Prostate gland (tissue), 2 donors: Measurements from ENCODE around the gene UQCRHL.

ENCODE experiments used
- CTCF ChIP-seq, 4 experiments: fragments of 200-600 bp in 2 of 4; fragments of 450-650 bp in 2 of 4; sonication (generic) in 2 of 4; IDR thresholded peaks; 1 replicate in 3 of 4; 2 replicates in 1 of 4; pipeline ENCODE4 v1.5.1; 2016 to 2019; ENCODE audit warnings: antibody characterized with exemption in 4 of 4, mild to moderate bottlenecking in 2 of 4, moderate library complexity in 2 of 4
- POLR2A ChIP-seq: fragments of 450-650 bp; IDR thresholded peaks from one replicate; pipeline ENCODE4 v1.6.1; 2016; ENCODE audit warnings: antibody characterized with exemption, mild to moderate bottlenecking

- TF ChIP-seq POLR2A (no peak), CTCF (IDR thresholded peaks at IDR 0.05) (no peak)
Measured at GRCh38 chr1:15770313-15770962, 37.0 kb downstream of the UQCRHL start.
